ENCODE data around the gene ELMO1.

Gene ELMO1

DNA sequence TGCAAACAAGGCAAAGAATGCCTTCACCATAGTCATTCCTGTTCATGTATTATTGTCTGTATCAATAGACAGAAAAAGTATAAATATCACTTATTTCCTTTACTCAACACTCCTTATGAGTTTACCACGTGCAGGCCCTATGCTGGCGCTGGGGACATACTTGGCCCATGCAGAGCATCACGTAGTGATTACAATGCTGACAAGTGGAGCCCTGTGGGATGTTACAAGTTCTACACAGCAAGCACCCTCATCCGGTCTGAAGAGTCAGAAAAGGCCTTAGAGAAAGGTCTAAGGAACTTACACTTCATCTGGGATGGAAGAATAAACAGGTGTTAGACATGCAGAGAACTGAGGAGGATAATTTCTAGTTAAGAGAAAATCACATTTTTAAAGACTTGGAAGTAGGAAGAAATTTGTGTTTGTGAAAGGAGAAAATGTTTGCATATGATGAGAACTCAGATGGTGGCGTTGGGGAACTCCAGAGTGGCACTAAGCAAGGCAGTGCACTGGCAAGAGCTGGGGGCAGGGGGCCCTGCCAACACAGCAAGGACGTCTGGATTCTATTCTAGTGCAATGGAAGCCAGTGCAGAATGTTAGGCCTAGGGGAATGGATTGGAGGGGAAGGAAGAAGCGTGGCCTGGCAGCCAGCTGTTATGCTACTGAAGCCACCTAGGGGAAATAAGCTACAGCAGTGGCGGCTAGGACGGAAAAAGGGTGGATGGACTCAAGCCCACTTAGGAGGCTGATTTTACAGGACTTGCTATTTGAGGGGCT, 116.2 kb downstream of the ELMO1 start:
- Histone ChIP-seq H3K4me3 (ENCODE audit: low read length) (no peak overlapping the region), H3K27me3 (ENCODE audit: insufficient read depth, low read length) (no peaks in the 10 kb centered on the region), H2AFZ (ENCODE audit: low read depth, low read length) (no peak overlapping the region), H3K4me1 (ENCODE audit: insufficient read depth, low read length) (no peaks in the 10 kb centered on the region), H3K36me3 (ENCODE audit: insufficient read depth, low read length) (no peaks in the 10 kb centered on the region), H3K9me3 (ENCODE audit: low read length) (peaks cover 11% of the 10 kb centered on the region)

- Histone ChIP-seq H3K36me3 (ENCODE audit: insufficient read depth, low read length) (no peaks in the 10 kb centered on the region), H2AFZ (ENCODE audit: low read depth, low read length) (no peak overlapping the region), H3K27me3 (ENCODE audit: insufficient read depth, low read length) (no peaks in the 10 kb centered on the region), H3K9me3 (ENCODE audit: low read length) (peaks cover 11% of the 10 kb centered on the region), H3K4me3 (ENCODE audit: low read length) (no peak overlapping the region), H3K4me1 (ENCODE audit: insufficient read depth, low read length) (no peaks in the 10 kb centered on the region)
Observed at GRCh38 chr7:37330775-37331174, 117.9 kb downstream of the ELMO1 start.

DNA sequence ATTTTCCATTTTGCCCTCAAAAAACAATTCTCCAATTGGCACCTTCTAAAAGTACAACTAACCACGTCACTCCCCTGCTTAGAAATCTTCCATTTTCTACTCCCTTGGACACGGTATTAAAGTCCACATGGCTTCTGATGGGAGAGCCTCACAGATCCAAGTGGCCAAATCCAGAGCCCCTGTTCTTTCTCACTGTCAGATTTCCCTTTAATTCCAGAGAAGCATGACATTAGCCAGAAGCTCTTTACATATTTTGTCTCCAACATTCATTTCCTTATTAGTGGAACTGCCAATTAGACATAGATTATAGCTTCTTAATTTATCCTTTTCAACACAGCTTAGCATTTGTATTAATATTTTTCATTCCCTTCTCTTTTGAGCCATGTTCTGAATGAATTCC, 118.7 kb downstream of the ELMO1 start:
- Histone ChIP-seq H3K9me3 (ENCODE audit: low read length) (peaks cover 11% of the 10 kb centered on the region), H3K4me3 (ENCODE audit: low read length) (no peak overlapping the region), H3K27me3 (ENCODE audit: insufficient read depth, low read length) (no peaks in the 10 kb centered on the region), H2AFZ (ENCODE audit: low read depth, low read length) (no peak overlapping the region), H3K36me3 (ENCODE audit: insufficient read depth, low read length) (no peaks in the 10 kb centered on the region), H3K4me1 (ENCODE audit: insufficient read depth, low read length) (no peaks in the 10 kb centered on the region)

- Histone ChIP-seq H3K9me3 (ENCODE audit: low read length) (peaks cover 11% of the 10 kb centered on the region), H3K4me3 (ENCODE audit: low read length) (no peak overlapping the region), H3K4me1 (ENCODE audit: insufficient read depth, low read length) (peaks cover 8% of the 10 kb centered on the region), H2AFZ (ENCODE audit: low read depth, low read length) (no peak overlapping the region), H3K36me3 (ENCODE audit: insufficient read depth, low read length) (no peaks in the 10 kb centered on the region), H3K27me3 (ENCODE audit: insufficient read depth, low read length) (no peaks in the 10 kb centered on the region)
Observed at GRCh38 chr7:37327288-37327687, 121.4 kb downstream of the ELMO1 start.

GRCh38 chr7:37323966-37324365, 124.7 kb downstream of the ELMO1 start:
- H3K4me1 ChIP-seq (ENCODE audit: insufficient read depth, low read length) = peaks cover 8% of the 10 kb centered on the region
- no peak overlapping the region for H3K4me3 ChIP-seq (ENCODE audit: low read length)
- no peaks in the 10 kb centered on the region for H3K36me3 ChIP-seq (ENCODE audit: insufficient read depth, low read length)
- H3K27me3 ChIP-seq (ENCODE audit: insufficient read depth, low read length) = no peaks in the 10 kb centered on the region
- no peak overlapping the region for H2AFZ ChIP-seq (ENCODE audit: low read depth, low read length)
- H3K9me3 ChIP-seq (ENCODE audit: low read length) = no peaks in the 10 kb centered on the region

DNA sequence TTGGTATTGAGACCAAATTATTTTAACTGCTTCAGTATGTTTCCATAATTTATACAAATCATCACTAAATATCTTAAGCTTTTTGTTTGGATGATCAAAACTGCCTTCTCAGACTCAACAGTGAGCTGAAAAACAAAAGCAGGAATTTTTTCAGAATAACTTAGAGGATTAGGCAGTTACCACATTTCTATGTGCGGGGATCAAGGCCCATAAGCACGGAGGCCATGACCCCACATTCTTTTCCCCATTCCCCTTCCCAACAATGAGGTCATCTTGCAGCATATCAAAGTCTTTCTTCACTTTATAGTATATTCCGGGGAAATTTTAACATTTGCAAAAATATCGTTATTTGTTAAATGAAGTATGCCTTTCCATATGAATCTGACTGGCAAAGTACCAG, 125.8 kb downstream of the ELMO1 start:
- Histone ChIP-seq H3K4me3 (ENCODE audit: low read length) (no peak overlapping the region), H3K4me1 (ENCODE audit: insufficient read depth, low read length) (peaks cover 8% of the 10 kb centered on the region), H2AFZ (ENCODE audit: low read depth, low read length) (no peak overlapping the region), H3K36me3 (ENCODE audit: insufficient read depth, low read length) (no peaks in the 10 kb centered on the region), H3K9me3 (ENCODE audit: low read length) (no peaks in the 10 kb centered on the region), H3K27me3 (ENCODE audit: insufficient read depth, low read length) (no peaks in the 10 kb centered on the region)

DNA sequence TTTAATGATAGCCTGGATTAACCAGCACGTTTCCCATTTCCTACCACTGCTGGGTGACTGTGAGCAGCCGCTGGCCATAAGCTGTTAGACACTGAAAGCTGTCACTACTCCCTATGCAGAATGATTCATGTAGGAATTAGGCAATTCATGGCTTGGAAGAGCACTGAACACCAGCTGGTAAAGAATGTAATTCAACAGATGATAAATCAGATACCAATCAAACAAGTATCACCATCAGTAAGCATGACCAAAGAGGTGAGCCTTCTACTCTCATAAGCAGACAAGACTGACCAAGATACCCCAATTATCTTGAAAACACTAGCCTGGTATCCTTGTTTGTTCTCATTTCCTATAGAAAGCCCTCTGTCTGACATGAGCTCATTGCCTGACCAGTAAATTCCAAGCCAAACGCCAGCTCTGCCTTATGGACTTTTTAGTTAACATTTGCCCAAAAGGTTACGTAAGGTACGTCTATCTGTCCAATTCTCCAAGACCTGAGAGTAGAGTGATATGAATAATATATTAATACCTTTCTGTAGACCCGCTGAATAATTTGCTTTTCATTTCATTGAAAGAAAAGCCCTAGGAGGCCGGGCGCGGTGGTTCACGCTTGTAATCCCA, 127.7 kb downstream of the ELMO1 start:
- H3K4me1 ChIP-seq (ENCODE audit: insufficient read depth, low read length) = peaks cover 8% of the 10 kb centered on the region
- H3K36me3 ChIP-seq (ENCODE audit: insufficient read depth, low read length) = no peaks in the 10 kb centered on the region
- H3K4me3 ChIP-seq (ENCODE audit: low read length) = no peak overlapping the region
- H3K9me3 ChIP-seq (ENCODE audit: low read length) = no peaks in the 10 kb centered on the region
- H2AFZ ChIP-seq (ENCODE audit: low read depth, low read length) = no peak overlapping the region
- no peaks in the 10 kb centered on the region for H3K27me3 ChIP-seq (ENCODE audit: insufficient read depth, low read length)

DNA sequence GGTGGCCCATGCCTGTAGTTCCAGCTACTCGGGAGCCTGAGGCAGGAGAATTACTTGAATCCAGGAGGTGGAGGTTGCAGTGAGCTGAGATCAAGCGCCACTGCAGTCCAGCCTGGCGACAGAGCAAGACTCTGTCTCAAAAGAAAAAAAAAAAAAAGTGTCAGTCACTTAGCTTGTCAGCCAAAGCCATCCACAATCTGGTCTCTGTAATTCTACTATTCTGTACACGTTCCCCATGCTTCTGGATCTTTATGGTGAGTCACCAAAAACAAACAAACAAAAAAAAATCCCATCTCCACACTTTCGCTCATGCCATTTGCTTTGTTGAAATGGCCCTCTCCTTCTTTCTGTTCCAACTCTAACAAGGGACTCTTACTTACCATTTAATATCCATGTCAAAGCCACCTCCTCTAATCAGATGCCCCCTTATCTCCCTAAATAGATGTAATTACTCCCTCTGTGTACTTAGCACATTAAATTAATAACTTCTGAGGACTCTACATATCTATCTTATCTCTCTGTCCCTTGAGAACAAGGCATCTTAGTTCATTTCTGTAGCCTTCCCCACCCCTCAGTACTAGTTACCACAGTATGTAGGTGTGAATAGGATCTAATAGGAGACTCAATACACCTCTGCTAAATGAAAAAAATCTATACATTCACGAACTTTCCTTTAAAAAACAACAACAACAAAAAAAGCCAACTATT, 128.4 kb downstream of the ELMO1 start:
- H3K4me1 ChIP-seq (ENCODE audit: insufficient read depth, low read length) = peaks cover 8% of the 10 kb centered on the region

GRCh38 chr7:37318541-37318940, 130.1 kb downstream of the ELMO1 start:
- Histone ChIP-seq H3K4me1 (ENCODE audit: insufficient read depth, low read length) (peaks cover 8% of the 10 kb centered on the region), H3K9me3 (ENCODE audit: low read length) (no peaks in the 10 kb centered on the region), H3K4me3 (ENCODE audit: low read length) (no peak overlapping the region), H3K36me3 (ENCODE audit: insufficient read depth, low read length) (peaks cover 2% of the 10 kb centered on the region), H3K27me3 (ENCODE audit: insufficient read depth, low read length) (no peaks in the 10 kb centered on the region), H2AFZ (ENCODE audit: low read depth, low read length) (no peak overlapping the region)

More for the DNA sequence above, 128.4 kb downstream of the ELMO1 start:
- Histone ChIP-seq H3K36me3 (ENCODE audit: insufficient read depth, low read length) (no peaks in the 10 kb centered on the region), H3K9me3 (ENCODE audit: low read length) (no peaks in the 10 kb centered on the region), H3K4me3 (ENCODE audit: low read length) (no peak overlapping the region), H2AFZ (ENCODE audit: low read depth, low read length) (no peak overlapping the region), H3K27me3 (ENCODE audit: insufficient read depth, low read length) (no peaks in the 10 kb centered on the region)

GRCh38 chr7:37315772-37316715, 132.6 kb downstream of the ELMO1 start:
- Histone ChIP-seq H3K9me3 (ENCODE audit: low read length) (no peaks in the 10 kb centered on the region), H3K4me3 (ENCODE audit: low read length) (no peak overlapping the region), H3K4me1 (ENCODE audit: insufficient read depth, low read length) (peaks cover 4% of the 10 kb centered on the region), H3K36me3 (ENCODE audit: insufficient read depth, low read length) (peaks cover 2% of the 10 kb centered on the region), H2AFZ (ENCODE audit: low read depth, low read length) (no peak overlapping the region), H3K27me3 (ENCODE audit: insufficient read depth, low read length) (no peaks in the 10 kb centered on the region)

DNA sequence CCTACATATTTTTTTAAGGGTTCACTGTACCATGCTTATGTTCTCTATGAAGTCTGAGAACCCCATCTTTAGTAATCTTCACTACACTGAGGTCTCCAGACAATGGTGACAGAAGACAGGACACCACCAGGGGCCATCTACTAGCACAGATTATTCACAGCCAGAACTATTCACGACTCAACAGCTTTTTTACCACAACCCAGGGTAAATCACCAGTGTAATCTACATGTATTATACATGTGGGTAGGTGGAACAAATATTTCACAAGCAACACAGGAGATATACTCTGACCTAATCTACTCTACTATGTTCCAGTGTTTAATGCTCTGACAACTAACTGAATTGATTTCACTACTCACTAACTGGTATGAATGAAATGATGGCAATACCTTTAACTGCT, 136.1 kb downstream of the ELMO1 start:
- Histone ChIP-seq H3K27me3 (ENCODE audit: insufficient read depth, low read length) (no peaks in the 10 kb centered on the region), H3K9me3 (ENCODE audit: low read length) (no peaks in the 10 kb centered on the region), H3K4me3 (ENCODE audit: low read length) (no peak overlapping the region), H2AFZ (ENCODE audit: low read depth, low read length) (no peak overlapping the region), H3K4me1 (ENCODE audit: insufficient read depth, low read length) (peaks cover 4% of the 10 kb centered on the region), H3K36me3 (ENCODE audit: insufficient read depth, low read length) (peaks cover 2% of the 10 kb centered on the region)

- no peaks in the 10 kb centered on the region for H3K9me3 ChIP-seq (ENCODE audit: low read length)
- H3K27me3 ChIP-seq (ENCODE audit: insufficient read depth, low read length) = no peaks in the 10 kb centered on the region
- H3K36me3 ChIP-seq (ENCODE audit: insufficient read depth, low read length) = peaks cover 2% of the 10 kb centered on the region
- no peak overlapping the region for H2AFZ ChIP-seq (ENCODE audit: low read depth, low read length)
- H3K4me3 ChIP-seq (ENCODE audit: low read length) = no peak overlapping the region
- H3K4me1 ChIP-seq (ENCODE audit: insufficient read depth, low read length) = peaks cover 4% of the 10 kb centered on the region
Observed at GRCh38 chr7:37311355-37311754, 137.3 kb downstream of the ELMO1 start.
